GM19351 (cell line): ENCODE data around the gene PTPN4.
"Not testable (repeated sequence)": the region's sequence is repeated elsewhere in the genome, so short reads cannot be mapped to it uniquely, and the experiment has no call there.

Experiments
- ATAC-seq: cut with Tn5 transposase; IDR thresholded peaks from one replicate; pipeline ENCODE4 v1.9.1; 2021; ENCODE audit warnings: mild to moderate bottlenecking, moderate library complexity; ENCODE audit not compliant: unreplicated experiment

PTPN4 gene

DNA sequence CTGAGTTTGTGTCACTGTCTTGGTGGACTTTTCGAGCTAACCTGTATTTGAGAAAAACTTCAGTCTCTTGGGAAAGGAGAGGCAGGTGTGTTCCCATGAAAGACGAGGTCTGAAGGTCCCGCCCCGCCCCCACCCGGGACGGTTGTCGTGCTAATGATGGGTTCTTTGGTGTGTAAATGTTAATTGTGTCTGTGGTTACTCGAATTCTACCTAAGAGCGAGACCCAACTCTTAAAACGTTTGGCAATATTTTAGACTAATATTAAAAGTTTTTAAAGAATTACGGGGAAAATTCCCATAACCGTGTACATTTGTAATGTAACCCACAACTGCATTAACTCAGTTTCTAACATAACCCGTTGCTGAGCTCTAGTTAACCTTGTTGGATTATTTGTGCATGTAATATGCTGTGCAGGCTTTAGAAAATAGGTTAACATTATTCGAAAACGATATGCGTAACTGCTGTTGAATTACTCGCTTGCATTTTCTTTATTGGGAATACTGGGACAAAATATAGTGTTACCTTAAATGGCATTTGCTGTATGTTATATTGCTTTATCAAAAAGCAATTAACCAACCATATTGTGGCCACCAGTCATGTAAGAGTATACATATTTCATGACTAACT lies 254.0 kb downstream of the PTPN4 start:
- ATAC-seq, result no peak

DNA sequence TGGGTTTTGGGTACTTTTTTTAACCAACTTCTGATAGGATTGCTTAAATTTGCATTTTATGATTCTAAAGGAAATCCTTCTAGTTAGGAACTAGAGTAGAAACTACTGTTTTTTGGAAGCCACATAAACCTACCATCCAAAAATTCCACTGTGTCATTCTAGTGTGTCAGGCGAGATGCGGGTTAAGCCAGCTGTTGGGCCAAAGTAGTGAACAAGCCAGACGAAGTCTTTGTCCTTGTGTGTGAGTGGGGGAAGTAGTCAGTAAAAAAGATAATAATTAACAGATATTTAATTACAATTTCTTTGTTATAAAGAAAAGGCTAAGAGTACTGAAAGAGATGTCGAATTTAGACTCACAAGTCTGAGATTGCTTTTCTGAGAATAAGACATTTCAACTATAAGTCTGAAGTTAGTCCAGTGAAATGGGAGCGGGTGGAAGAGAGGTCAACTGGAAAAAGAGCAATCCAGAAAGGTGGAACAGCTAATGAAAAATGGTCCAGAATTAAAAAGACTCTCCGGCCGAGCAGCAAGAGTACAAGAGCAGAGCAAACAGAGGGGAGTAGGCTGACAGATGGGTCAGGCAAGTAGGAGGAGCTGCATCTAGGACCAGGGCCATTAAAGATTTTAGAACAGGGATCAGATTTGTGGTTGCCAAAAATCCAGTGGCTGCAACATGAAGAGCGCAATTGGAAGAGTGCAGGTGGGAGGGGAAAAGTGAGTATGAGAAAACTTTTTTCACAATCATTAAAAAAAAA lies 254.7 kb downstream of the PTPN4 start:
- ATAC-seq, result no peak

DNA sequence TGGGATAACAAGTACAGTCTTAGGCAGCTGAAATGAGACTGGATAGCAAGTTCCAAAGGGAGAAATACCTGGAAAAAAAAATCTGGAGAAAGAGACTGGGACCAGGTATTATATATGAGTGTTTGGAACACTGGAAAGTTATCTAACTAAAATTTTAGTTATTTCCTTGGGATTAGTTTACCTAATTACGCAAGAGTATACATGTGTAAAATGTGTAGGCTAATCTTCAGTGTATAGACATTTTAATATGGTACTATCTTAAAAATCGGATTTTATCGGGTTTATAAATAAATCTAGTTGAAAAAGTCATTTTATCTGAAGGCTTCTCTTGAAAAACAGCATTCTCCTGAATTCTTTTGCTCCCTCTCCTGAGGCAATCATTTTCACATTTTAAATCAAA lies 257.1 kb downstream of the PTPN4 start:
- ATAC-seq, result no peak

DNA sequence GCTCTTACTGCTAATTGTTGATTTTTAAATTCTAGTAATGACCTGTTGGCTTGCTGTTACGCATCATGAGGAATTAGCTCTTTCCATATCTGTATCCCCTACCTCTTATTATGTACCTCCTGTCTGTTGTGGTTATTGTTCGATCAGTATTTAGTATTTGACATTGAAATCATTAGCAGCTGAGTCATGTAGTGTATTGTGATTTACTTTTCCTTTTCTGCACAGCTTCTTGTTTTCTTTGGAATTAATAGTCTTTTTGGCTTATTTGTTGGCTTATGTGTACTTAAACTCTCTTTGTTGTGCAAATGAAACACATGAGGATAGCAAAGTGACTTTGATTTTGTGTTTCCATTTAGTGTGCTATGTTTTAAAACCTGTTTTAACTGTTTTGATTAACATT lies 257.5 kb downstream of the PTPN4 start:
- ATAC-seq, result no peak

DNA sequence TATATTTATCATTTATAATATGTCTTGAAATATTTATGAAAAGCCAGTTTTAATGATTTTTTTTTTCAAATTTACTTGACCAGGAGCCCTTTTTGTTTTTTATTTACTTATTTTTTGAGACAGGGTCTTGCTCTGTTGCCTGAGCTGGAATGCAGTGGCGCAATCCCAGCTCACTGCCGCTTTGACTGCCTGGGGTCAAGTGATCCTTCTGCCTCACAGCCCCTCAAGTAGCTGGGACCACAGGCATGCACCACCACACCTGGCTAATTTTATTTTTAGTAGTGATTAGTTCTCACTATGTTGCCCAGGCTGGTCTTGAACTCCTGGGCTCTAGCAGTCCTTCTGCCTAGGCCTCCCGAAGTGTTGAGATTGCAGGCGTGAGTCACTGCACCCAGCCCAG lies 258.8 kb downstream of the PTPN4 start:
- ATAC-seq, result no peak

DNA sequence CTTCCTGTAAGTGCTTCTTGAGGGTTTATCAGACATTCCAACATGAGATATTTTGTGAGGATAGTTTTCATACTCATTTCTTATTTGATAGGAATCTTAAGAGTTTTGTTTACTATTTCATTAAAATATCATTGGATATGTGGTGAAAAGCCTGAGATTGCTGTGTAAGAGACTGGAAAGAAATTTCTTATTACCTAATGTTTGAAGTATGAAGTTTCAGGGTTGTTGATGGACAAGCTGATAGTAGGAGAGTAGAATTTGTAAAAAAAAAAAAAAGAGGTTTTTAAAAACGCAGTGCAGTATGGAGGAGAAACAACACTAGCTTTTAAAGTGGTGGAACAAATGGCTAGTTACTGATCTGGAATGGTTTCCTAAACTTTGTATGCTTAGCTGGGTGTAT lies 260.8 kb downstream of the PTPN4 start:
- no peak for ATAC-seq

DNA sequence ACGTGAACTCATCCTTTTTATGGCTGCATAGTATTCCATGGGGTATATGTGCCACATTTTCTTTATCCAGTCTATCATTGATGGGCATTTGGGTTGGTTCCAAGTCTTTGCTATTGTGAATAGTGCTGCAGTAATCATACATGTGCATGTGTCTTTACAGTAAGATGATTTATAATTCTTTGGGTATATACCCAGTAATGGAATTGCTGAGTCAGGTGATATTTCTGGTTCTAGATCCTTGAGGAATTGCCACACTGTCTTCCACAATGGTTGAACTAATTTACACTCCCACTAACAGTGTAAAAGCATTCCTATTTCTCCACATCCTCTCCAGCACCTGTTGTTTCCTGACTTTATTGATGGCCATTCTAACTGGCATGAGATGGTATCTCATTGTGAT lies 262.8 kb downstream of the PTPN4 start:
- ATAC-seq, result not testable (repeated sequence)

DNA sequence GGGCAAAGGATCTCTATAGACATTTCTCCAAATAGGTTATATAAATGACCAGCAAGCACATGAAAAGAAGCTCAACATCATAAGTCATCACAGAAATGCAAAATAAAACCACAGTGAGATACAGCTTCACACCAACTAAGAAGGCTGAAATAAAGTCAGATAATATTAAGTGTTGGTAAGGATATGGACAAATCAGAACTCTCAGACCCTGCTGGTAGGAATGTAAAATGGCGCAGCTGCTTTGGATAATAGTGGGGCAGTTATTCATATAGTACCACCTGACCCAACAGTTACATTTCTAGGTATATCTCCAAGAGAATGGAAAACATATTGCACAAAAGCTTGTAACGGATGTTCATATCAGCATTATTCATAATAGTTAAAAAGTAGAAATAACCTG lies 267.2 kb downstream of the PTPN4 start:
- no peak for ATAC-seq

DNA sequence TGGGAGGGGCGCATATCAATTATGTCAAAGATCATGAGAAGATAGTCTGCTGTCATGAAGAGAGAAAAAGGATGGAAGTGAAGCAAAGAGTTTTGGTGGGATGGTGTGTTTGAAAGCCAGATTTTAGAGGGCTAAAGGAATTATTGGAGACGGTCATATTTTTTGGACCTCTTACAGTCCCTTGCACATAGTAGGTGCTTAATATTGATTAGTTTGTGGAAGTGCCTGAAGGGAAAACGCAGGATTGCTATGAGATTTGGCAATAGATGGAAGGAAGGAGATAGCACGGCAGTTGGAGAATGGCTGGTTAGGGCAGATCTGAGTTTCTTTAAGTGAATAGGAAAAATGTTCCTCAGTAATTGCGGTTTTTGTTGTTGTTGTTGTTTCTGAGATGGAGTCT lies 269.1 kb downstream of the PTPN4 start:
- ATAC-seq, result no peak

DNA sequence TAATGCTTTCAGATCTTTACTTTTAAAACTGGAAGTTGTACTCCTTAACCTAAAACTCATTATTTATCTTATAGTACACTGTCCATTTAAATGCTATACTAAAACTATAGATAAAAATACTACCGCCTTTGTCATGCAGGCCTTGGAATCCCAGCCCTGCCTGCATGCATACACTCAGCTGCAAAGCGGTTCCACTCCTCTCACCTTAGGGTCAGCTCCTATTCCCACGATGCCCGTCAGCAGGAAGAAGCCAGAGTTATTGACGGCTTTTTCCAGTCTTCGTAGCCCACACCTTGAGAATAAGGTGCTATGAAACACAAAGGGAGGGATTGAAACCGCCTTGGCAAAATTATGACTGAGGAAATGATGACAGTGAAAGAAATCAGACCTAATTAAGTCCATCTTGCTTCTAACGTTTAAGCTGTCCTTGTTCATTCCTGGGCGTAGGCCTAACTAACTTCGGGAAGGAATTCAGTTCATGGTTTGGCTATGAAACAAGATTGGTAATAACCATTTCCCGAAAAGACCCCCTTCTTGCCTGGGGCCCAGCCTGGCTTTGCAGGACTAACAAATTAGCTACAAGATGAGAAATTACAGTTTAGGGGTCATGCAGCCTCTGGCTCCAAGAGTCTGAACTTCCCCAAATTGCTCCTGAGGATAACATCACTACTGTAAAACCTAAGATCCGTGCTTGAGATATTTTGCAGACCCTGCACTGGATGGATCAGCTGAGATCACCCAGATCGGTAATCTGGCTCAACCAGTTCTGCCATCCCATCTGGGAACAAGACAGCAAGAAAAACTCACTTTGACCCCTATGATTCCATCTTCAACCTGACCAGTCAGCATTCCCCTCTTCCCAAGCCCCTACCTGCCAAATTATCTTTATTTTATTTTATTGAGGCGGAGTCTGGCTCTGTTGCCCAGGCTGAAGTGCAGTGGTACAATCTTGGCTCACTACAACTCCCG lies 270.2 kb downstream of the PTPN4 start:
- no peak for ATAC-seq

DNA sequence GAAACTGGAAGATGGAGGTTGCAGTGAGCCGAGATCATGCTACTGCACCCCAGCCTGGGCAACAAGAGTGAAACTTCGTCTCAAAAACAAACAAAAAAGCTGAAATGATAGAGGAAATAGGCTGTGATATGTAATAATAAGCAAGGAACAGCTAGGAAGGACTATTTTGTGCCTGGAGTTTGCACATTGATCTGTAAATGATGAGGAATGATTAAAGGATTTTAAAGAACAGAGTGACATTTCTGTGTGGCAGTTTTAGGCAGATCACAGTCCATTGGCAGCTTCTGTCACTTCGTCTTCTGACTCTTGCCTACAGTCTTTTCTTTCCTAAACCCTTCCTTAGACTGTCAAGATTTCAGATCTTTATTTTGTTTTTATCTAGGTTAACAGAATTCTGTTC lies 272.6 kb downstream of the PTPN4 start:
- ATAC-seq, result no peak
